ENCODE data around the gene LAD1.

The LAD1 gene

DNA sequence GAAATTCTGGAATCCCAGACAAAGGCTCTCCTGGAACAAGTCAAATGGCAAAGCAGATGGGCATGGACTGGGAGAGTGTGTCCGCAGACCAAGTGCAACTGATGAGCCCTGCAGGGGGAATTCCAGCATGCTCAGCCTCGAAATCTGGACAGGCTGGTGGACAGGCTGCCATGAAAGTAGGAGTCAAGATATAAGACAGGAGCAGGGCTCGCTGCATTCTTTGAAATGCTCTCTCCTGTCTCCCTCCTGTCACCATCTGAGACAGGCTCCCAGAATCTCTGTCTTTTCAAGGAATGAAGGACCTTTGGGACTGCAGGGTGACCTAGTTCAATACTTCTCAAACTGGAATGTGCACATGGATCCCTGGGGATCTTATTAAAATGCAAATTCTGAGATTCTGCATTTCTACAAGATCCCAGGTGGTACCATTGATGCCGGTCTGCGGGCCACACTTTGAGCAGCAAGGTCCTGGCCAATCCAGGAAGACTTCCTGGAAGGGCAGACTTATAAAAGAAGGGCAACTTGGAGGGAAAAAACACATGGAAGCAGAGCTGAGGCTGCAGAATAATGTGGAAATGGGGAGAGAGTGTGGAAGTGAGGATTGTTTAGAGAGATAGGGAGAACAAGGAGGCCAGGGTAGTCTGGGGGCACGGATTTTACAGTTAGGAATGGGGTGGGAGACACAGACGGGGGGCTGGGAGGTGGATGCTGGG lies 51.5 kb downstream of the LAD1 start:
- no peak for ATAC-seq
- DNase-seq = no peak

DNA sequence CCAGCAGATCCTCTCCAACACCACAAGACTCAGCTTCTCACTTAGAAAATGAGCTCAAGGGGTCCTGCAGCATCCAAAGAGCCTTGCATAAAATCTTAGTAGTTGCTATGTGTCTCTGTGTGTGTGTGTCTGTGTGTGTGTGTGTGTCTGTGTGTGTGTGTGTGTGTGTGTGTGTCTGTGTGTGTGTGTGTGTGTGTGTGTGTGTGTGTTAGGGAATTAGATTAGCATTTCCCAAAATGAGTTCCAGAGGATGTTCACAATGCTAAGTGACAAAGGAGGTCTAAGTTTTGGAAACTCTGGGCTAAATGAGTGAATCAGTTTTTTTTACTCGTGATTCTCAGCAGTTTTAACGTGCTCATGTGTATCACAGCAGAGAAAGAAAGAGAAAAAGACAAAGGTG lies 52.1 kb downstream of the LAD1 start:
- DNase-seq = no peak

DNA sequence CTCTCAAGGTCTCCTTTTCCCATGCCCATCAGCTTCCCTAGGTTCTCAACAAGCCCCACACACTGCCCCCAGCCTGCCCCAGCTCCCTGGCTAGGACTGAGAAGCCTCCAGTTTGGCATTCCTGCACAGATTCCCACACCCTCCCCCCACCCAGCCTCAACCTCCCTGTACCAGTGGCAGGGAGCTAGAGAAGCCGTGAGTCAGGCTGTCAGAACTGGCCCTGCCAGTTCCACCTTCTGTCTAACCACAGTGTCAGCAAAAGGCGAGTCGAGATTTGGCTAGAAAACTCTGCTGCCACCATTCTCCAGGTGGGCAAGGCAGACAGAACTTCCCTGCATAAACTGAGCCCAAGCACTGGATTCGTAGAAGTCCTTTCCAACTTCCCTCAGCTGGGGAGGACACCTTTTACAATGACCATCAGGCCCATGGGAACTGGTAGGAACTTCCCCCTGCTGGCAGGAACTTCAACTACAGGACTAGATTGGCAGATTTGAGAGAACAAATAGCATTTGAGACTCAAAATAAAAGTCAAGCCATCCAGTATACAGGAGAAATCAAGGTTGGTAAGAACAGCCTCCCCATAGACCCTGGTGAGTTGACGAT lies 52.7 kb downstream of the LAD1 start:
- ATAC-seq (no peak), DNase-seq (peak; percentile 16)

More for the DNA sequence above, 52.1 kb downstream of the LAD1 start:
- no peak for ATAC-seq

DNA sequence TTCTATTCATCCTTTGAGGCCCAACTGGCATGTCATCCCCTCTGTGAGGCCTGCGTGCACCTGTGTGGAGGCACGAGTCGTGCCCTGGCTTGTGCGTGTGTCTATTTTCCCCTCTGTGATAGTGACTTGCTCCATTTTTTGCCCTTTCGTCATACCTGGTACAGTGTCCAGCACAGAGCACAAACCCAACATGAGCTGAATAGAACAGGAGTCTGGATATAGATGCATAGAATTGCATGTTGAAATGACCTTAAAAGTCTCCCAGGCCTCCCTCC lies 54.1 kb downstream of the LAD1 start:
- DNase-seq (no peak), ATAC-seq (no peak)

DNA sequence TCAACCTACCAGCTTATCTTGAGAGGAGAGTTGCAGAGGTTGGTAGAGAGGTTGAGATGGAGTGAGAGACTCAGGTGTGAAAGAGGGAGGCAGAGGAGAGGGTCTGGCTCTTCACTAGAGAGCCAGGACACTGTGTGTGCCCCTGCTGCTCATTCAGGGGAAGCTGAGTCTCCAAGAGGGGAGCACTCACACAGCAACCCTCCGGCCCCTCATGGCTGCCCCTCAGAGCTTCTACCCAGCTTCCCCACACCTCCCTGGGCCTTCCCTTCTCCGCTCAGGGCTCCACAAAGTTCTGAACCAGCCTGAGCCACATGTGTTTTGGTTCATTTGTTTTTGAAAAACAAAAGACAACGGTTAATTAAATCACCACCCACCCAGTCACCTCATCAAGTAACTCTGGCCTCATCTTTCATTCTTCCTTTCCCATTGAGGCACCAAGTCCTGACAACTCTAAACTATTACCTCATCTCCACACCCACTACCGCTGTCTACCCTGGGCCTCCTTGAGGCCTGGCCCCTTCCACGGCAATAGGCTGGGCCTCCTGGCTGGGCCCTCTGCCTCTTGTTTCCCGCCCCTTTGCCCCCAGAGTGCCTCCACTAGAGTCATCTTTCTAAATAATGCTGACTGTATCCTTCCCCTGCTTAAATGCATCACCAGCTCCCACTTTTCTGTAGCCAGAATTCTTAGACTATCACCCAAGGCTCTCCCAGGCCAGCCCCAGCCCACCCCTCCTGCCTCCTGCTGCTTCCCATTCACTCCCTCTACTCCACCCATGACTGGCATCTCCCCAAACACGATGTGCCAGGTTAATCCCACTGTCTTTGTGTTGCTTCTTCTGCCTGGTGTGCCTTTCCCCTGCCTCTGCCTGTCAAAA lies 54.7 kb downstream of the LAD1 start:
- DNase-seq = no peak
- no peak for ATAC-seq

DNA sequence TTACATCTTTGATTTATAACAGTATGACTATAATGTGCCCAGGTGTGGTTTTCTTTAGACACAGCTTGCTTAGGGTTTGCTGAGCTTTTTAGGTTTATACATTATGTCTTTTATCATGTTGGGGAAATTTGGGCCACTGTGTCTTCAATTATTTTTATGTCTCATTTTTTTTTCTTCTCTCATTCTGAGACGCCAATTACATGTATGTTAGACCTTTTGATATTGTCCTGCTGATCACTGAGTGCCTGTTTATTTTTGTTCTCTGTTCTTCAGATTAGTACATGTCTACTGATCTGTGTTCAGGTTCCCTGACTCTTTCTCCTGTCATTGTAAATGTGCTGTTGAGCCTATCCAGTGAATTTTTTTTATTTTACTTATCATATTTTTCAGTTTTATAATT lies 57.7 kb downstream of the LAD1 start:
- DNase-seq (no peak), ATAC-seq (no peak)

DNA sequence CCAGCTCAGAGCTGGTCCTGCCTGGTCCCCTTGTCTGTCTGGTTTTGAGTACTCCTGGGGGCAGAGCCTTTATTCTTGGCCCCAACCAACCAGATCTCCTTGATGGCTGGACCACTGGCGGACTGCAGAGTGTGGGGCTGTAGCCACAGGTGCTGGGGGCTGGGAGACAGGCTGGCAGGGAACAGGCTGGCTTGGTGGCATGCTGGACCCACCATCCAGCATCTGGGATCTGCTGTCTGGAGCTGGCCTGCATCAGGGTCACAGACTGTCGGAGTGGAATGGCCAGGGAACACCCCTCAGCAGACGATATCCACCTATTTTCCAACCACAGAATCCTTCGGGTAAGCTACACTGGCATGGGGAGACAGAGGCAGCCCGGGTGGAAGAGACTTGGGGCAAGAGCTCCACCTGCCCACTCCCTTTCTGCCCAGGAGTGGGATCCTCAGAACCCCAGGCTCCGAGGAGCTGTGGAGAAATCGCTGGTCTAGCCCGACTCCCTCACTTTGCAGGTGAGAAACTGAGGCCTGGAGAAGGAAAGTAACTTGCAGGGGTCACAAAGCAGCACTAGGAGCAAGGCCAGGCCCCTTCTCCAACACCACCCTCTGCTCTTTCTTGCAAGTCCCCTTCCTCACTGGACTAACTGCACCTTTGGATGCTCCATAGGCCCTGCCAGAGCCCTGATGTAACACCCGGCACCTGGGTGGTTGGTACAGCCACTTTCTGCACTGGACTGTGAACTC lies 62.2 kb downstream of the LAD1 start:
- no peak for ATAC-seq
- DNase-seq = no peak

DNA sequence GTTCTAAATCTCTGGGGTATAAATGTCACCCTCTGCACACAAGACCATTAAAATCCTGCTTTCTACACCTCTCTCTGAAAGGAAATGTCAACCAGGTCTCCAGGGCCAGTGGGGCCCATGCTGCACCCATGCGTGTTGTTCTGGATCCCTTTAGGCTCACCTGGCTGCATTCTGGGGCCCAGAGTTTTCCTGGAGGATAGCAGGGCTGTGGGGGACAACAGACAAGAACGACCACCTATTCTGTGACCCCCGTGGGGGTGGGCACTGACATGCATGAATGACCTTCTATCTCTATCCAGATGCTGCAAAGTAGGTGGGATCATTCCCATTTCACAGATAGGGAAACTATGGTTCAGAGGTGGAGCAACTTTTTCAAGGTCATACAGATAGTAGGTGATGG lies 63.2 kb downstream of the LAD1 start:
- DNase-seq (no peak), ATAC-seq (no peak)

DNA sequence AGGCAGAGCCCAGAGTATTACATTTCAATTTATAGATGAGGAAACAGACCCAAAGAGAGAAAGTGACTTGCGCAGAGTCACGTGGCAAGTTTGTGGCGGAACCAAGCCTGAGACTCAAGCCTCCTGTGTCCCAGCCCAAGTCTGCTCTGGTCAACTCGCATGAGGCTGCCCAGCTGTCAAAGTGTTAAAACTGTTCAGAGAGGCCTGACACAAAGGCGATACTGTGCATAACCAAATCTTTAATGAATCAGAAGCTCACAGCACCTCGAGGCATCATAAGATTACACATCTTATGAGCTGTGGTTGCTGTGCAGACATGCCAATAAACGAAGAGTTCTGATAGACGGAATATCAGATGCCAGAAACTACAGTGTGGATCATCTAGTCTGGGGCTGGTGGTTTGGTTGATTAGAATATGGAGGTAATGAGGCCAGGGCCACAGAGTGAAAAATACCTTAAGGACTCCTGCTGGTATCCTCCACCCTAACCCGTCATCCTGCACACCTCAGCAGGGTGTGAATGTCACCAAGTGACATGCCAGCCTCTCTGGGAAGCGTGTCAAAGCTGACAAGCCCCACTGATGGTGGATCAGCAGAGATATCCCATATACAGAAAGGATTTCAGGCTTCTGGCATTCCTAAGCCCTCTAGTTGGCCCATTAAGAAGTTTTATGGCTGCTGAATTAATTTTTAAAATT lies 63.8 kb downstream of the LAD1 start:
- DNase-seq = no peak
- no peak for ATAC-seq

DNA sequence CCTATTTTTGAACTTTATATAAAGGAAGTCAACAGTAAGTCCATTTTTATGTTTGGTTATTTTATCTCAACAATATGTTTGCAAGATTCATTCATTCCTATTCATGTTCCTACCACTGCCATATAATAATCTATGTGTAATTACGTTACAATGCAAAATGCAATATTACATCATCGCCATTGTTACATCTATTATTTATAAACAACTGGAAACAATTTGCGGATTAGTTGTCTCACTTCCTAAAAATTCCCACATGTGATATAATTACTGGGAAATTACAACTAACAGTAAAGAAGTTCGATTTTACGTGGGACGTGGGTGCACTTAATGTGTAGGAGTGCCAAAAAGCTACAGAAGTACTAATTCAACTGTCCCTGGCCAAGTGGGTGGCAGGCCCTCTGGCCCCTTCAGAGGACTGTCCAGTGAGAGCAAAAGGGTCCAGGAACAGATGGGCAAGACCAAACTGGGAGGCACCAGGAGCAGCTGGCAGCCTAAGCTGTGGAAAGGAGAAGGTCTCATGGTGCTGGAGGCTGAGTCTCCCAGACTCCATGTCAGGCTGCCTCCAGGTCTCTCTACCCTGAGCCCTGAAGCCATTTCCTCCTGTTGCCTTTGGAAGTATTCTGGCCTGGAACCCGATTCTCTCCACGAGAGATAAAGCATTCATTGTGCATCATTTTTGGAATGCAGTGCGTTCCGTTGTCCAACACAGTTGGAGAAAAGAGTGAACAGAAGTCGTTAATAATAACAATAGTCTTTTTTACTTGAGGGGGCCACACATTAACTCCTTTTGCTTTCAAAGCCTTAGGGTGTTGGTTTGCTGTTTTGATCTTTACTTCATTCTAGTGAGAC lies 64.6 kb downstream of the LAD1 start:
- ATAC-seq (no peak), DNase-seq (no peak)

DNA sequence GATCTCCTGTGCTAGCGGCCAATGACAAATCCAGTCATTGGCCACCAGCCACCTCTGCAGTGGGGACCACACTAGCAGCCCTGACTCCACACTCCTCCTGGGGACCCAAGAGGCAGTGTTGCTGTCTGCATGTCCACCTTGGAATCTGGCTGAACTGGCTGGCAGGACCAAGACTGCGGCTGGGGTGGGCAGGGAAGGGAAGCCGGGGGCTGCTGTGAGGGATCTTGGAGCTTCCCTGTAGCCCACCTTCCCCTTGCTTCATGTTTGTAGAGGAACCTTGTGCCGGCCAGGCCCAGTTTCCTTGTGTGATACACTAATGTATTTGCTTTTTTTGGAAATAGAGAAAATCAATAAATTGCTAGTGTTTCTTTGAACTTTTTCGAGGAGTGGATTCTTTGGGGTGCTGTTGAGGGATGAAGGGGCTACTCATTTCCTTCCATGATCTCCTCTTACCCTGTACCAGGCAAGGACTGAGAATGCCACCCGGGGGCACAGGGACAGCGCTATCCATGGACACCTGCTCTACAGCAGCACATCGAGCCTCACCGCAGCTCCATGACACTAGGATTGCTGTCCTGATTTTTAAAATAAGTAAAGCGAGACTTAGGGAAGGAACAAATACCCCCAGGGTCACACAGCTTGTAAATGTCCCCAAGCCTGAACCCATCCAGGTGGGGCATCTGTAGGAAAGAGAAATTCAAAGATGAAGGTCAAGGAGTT lies 66.3 kb downstream of the LAD1 start:
- ATAC-seq (no peak), DNase-seq (no peak)

DNA sequence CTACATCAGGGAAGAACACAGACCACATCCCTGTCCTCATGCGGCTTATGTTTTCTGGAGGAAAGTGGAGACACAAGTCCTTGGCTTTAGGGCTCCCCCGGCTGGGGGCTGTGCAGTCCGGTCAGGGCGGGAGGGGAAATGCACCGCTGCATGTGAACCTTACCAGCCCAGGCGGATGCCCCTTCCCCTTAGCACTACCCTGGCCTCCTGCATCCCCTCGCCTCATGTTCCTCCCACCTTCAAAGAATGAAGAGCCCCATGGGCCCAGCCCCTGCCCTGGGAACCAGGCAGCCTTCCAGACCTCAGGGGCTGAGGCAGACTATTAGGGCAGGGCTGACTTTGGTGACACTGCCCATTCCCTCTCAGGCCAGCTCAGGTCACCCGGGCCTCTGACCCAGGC lies 67.1 kb downstream of the LAD1 start:
- DNase-seq (no peak), ATAC-seq (no peak)

DNA sequence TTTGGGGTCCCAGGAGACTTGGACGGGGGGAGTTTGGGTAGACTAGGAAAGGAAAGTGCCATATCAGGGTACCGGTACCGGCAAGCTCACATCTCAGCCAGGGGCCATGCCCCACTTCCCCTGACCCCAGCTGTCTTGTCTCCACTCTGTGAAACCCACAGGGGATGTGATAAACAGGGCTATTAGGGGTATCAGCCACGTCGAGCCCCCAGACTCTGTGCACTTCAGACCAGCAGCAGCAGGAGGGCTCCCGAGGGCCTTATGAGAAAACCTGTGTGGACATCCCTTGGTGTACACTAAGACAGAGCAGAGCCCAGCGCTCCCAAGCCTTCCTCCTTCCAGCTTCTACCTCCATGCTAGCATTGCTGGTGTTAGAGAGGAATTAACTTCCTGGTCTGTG lies 68.0 kb downstream of the LAD1 start:
- ATAC-seq (no peak), DNase-seq (no peak)

Data from stimulated activated naive CD8-positive, alpha-beta T cell treated with anti-CD3 and anti-CD28 coated beads, Interleukin-15, Interleukin-2, amounts not matched to agents 100 U/mL and 50 U/mL, for 24 hours (primary cell).